Measurements from ENCODE around the gene SORCS3.

The SORCS3 gene

DNA sequence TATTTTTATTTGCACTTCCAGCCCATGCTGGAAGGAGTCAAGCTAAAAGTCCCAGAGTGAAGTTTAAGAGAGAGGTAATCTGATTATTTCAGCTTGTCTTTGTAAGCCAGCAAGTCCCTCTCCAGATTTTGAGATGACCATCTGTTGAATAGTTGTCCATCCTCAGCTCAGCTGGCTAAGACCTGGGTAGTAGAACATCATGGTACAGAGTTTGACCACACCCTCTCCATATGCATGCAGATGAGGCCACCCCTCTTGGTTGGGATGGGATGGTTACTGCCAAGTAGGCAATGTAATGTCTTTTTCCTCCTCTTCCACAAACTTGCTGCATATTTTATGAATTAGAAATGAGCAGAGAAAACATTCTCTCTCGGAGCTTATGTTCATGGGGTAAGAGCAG lies 639.8 kb downstream of the SORCS3 start:
- no peak for DNase-seq

DNA sequence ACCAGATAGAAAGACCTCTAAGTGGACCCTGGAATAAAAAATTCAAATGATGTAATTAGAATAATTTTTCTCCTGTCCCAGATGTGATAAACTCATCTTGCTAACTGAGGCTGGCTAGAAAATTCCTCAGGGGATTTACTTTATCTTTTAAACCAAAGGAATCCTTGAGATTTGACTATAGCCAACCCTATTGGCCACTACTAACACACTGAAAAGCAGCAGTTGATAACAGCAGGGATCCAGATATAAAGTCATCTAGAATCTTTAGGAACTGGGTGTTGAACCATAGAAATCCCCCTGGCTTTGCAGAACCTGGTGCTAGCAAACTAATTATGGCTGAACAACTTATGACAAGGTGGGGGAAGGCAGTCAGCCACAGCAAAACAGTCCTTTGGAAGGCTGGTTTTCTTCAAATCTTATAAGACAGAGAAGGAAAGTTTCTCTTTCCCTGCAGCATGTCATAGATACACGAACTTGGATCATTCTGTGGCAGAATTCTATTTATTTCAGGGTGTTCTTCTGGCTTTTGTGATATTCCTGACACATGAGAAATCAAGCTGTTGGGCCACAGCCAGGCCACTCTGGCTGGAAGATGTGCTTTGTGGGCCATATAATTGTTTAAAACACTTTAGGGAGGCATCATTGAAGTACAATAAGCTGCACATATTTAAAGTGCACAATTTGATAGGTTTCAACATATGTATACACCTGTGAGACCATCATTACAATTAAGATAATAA lies 643.6 kb downstream of the SORCS3 start:
- no peak for DNase-seq

DNA sequence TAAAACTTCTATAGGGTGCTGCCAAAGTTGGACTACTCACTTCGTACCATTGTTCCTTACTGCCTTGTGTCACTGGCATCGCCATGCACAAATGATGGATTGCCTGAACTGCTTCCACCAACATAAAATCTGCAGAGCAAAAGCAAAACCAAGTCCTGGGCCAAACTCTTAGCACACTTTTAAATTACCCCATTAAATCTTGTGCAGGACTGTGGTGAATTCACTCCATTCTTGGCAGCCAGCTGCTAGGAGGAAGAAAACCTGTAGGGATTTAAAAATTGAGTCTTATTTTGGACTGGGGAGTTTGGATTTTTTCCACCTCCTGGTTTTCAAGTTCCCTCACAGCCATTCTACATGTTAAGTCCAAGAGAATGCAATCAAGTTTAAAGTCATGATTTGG lies 646.9 kb downstream of the SORCS3 start:
- no peak for DNase-seq

DNA sequence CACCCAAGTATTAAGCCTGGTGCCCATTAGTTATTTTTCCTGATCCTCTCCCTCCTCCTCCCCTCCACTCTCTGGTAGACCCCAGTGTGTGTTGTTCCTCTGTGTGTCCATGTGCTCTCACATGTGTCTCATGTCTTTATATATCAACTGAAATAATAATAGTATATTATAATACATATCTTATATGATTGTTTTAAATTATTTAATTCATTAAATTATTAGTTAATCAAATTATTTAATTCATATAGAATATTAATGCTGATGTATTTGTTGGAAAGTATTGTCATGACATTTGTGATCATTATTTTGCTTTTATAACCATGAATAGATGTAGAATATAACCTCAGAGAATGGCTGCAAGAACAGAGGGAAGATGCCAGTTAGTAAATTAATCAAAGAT lies 647.5 kb downstream of the SORCS3 start:
- no peak for DNase-seq

DNA sequence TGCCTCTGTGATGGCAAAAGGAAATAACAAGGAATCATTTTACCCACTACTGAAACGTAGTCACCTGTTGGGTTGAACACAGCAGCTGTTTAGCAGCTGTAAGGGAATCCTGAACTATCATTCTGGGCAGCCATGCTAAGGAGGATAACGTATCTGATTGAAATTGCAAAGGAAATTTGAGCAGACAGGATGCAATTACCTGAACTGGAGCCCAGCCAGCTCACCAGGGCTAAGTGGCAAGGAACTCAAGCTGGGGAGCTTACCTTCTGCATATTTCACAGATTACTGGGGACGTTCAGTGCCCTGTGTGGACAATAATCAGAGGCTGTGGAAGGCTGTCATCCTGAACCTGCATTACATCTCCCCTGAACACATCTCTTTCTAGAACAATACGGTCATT lies 650.5 kb downstream of the SORCS3 start:
- DNase-seq: no peak

DNA sequence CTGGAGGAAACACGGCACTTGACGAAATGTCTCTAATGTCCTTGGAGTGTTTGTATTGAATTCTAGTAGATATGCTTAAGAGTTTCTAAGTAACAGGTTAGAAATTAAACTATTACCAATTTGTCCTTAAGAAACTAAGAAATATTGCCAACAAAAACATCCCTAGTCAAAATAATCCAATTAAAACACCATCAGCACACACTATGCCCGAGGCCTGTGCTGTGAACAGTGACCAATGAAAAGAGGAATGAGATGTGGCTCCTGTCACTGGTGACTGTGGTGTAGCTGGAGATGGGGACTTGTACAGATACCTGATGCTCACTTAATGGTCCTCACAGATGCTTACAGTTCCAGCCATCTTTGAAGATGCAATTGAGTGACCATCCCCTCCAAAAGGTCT lies 651.1 kb downstream of the SORCS3 start:
- DNase-seq: no peak

Data from NCI-H187 treated with DMSO at 0.1 percent for 48 hours (cell line).